Skeletal muscle cell (primary cell): ENCODE measurements around the gene CFAP299.
"Not testable (repeated sequence)": the region's sequence is repeated elsewhere in the genome, so short reads cannot be mapped to it uniquely, and the experiment has no call there.

Experiments used
- DNase-seq: peaks from one replicate; pipeline ENCODE4 v3.0.0-alpha.2; 2010; ENCODE audit warnings: low read depth
- H3K4me3 ChIP-seq: 2 replicates; pipeline ENCODE4 v1.5.1; 2011; ENCODE audit warnings: low read depth, mild to moderate bottlenecking, control low read depth, low read length, moderate library complexity

CFAP299 gene

GRCh38 chr4:80637190-80637589 is 301.7 kb downstream of the CFAP299 start:
- H3K4me3 ChIP-seq, result no peak overlapping the region
- no peak for DNase-seq

GRCh38 chr4:80646061-80646460 is 310.5 kb downstream of the CFAP299 start:
- no peak for DNase-seq
- no peak overlapping the region for H3K4me3 ChIP-seq

- H3K4me3 ChIP-seq, result no peak overlapping the region
- DNase-seq, result no peak
Observed at GRCh38 chr4:80655662-80656061, 320.1 kb downstream of the CFAP299 start.

- DNase-seq, result not testable (repeated sequence)
Observed at GRCh38 chr4:80670118-80670517, 334.6 kb downstream of the CFAP299 start.

GRCh38 chr4:80678413-80678812 is 342.9 kb downstream of the CFAP299 start:
- H3K4me3 ChIP-seq, result no peak overlapping the region

More at GRCh38 chr4:80670118-80670517, 334.6 kb downstream of the CFAP299 start:
- not testable (repeated sequence) for H3K4me3 ChIP-seq

GRCh38 chr4:80680934-80681333 is 345.4 kb downstream of the CFAP299 start:
- no peak for DNase-seq
- H3K4me3 ChIP-seq, result no peak overlapping the region

More at GRCh38 chr4:80678413-80678812, 342.9 kb downstream of the CFAP299 start:
- DNase-seq, result no peak

GRCh38 chr4:80685214-80685613 is 349.7 kb downstream of the CFAP299 start:
- no peak for DNase-seq

GRCh38 chr4:80687736-80688135 is 352.2 kb downstream of the CFAP299 start:
- not testable (repeated sequence) for DNase-seq, H3K4me3 ChIP-seq

More at GRCh38 chr4:80685214-80685613, 349.7 kb downstream of the CFAP299 start:
- H3K4me3 ChIP-seq, result no peak overlapping the region

GRCh38 chr4:80694171-80694570 is 358.6 kb downstream of the CFAP299 start:
- peak; percentile 4 for DNase-seq
- no peak overlapping the region for H3K4me3 ChIP-seq

- DNase-seq, result no peak
- no peak overlapping the region for H3K4me3 ChIP-seq
Observed at GRCh38 chr4:80705311-80705710, 369.8 kb downstream of the CFAP299 start.

- no peak overlapping the region for H3K4me3 ChIP-seq
- no peak for DNase-seq
Observed at GRCh38 chr4:80709082-80709869, 373.7 kb downstream of the CFAP299 start.

GRCh38 chr4:80710748-80711451 is 375.4 kb downstream of the CFAP299 start:
- no peak for DNase-seq
- no peak overlapping the region for H3K4me3 ChIP-seq

- no peak for DNase-seq
- H3K4me3 ChIP-seq, result no peak overlapping the region
Observed at GRCh38 chr4:80711956-80712355, 376.4 kb downstream of the CFAP299 start.

- H3K4me3 ChIP-seq, result no peak overlapping the region
- DNase-seq, result no peak
Observed at GRCh38 chr4:80713409-80713808, 377.9 kb downstream of the CFAP299 start.

GRCh38 chr4:80717204-80717603 is 381.7 kb downstream of the CFAP299 start:
- no peak overlapping the region for H3K4me3 ChIP-seq
- no peak for DNase-seq

GRCh38 chr4:80726471-80726870 is 390.9 kb downstream of the CFAP299 start:
- H3K4me3 ChIP-seq, result no peak overlapping the region
- peak; percentile 10 for DNase-seq

GRCh38 chr4:80730158-80730557 is 394.6 kb downstream of the CFAP299 start:
- no peak for DNase-seq
- no peak overlapping the region for H3K4me3 ChIP-seq

GRCh38 chr4:80731436-80731835 is 395.9 kb downstream of the CFAP299 start:
- H3K4me3 ChIP-seq, result no peak overlapping the region
- DNase-seq, result no peak

- peak; percentile 31 for DNase-seq
- H3K4me3 ChIP-seq, result no peak overlapping the region
Observed at GRCh38 chr4:80732010-80732409, 396.5 kb downstream of the CFAP299 start.

GRCh38 chr4:80740375-80740774 is 404.8 kb downstream of the CFAP299 start:
- no peak for DNase-seq
- H3K4me3 ChIP-seq, result no peak overlapping the region

GRCh38 chr4:80749558-80749957 is 414.0 kb downstream of the CFAP299 start:
- H3K4me3 ChIP-seq, DNase-seq: not testable (repeated sequence)
